HG03159 (cell line): ENCODE results near the gene OR11H6.
"Not testable (repeated sequence)": the region's sequence is repeated elsewhere in the genome, so short reads cannot be mapped to it uniquely, and the experiment has no call there.

Experiments
- ATAC-seq: cut with Tn5 transposase; IDR thresholded peaks from one replicate; pipeline ENCODE4 v1.9.1; 2021; ENCODE audit warnings: mild to moderate bottlenecking, moderate library complexity; ENCODE audit not compliant: unreplicated experiment

OR11H6 gene

DNA sequence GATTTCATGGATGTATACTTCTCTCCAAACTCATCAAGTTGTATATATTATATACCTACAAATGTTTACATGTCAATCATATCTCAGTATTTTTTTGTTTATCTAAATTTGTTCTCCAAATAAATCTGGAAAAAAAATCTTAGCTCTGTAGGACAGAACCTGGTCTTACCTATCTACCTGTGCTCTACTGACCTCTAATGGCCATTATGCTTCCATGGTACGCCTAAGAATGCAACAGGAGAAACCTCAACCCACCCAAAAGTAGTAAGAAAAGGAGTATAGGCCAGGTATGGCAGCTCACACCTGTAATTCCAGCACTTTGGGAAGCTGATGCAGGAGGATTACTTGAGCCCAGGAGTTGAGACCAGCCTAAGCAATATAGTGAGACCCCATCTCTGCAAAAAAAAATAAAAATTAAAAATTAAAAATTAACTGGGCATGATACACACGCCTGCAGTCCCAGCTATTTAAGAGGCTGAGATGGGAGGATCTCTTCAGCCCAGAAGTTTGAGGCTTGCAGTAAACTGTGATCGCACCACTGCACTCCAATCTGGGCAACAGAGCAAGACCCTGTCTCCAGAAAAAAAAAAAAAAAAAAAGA is 24.2 kb downstream of the OR11H6 start:
- ATAC-seq = no peak

GRCh38 chr14:20262642-20263128 is 39.2 kb downstream of the OR11H6 start:
- no peak for ATAC-seq

DNA sequence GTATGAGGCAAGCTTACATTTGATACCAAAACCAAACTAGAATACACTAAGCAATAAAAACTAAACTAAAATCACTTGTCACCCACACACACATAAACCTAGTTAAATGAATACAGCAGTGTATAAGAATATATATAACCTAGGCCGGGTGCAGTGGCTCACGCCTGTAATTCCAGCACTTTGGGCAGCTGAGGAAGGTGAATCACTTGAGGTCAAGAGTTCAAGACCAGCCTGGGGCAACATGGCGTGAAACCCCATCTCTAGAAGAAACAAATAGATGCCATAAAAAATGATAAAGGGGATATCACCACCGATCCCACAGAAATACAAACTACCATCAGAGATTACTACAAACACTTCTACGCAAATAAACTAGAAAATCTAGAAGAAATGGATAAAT is 40.9 kb downstream of the OR11H6 start:
- ATAC-seq = not testable (repeated sequence)

DNA sequence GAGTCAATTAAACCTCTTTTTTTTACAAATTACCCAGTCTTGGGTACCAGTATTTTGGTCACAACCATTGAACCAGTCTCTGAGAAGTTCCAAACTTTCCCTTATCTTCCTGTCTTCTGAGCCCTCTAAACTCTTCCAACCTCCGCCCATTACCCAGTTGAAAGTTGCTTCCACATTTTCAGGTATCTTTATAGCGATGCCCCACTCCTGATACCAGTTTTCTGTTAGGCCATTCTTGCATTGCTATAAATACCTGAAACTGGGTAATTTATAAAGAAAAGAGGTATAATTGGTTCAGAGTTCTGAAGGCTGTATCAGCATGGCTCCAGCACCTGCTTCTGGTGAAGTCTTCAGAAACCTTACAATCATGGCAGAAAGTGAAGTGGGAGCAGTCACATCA is 50.6 kb downstream of the OR11H6 start:
- ATAC-seq = no peak
